ENCODE results near the gene GLI3.

GLI3 gene

GRCh38 chr7:42071372-42072261 lies 165.4 kb downstream of the GLI3 start:
- DNase-seq: no peak

- DNase-seq: no peak
Measured at GRCh38 chr7:42070068-42070467, 166.9 kb downstream of the GLI3 start.

- no peak for DNase-seq
Measured at GRCh38 chr7:42069590-42069989, 167.4 kb downstream of the GLI3 start.

- no peak for DNase-seq
Measured at GRCh38 chr7:42068554-42069280, 168.3 kb downstream of the GLI3 start.

- DNase-seq: no peak
Measured at GRCh38 chr7:42065942-42066341, 171.1 kb downstream of the GLI3 start.

GRCh38 chr7:42065015-42065414 lies 172.0 kb downstream of the GLI3 start:
- no peak for DNase-seq

- DNase-seq: no peak
Measured at GRCh38 chr7:42064534-42064933, 172.5 kb downstream of the GLI3 start.

- no peak for DNase-seq
Measured at GRCh38 chr7:42059275-42059674, 177.7 kb downstream of the GLI3 start.

GRCh38 chr7:42057331-42057730 lies 179.7 kb downstream of the GLI3 start:
- no peak for DNase-seq

- no peak for DNase-seq
Measured at GRCh38 chr7:42055171-42055570, 181.8 kb downstream of the GLI3 start.

- DNase-seq: no peak
Measured at GRCh38 chr7:42053834-42054233, 183.2 kb downstream of the GLI3 start.

GRCh38 chr7:42049761-42050160 lies 187.2 kb downstream of the GLI3 start:
- no peak for DNase-seq

GRCh38 chr7:42046483-42046882 lies 190.5 kb downstream of the GLI3 start:
- no peak for DNase-seq

- no peak for DNase-seq
Measured at GRCh38 chr7:42045961-42046360, 191.0 kb downstream of the GLI3 start.

GRCh38 chr7:42039921-42040320 lies 197.1 kb downstream of the GLI3 start:
- no peak for DNase-seq

- DNase-seq: no peak
Measured at GRCh38 chr7:42035210-42035609, 201.8 kb downstream of the GLI3 start.

- DNase-seq: no peak
Measured at GRCh38 chr7:42033480-42033879, 203.5 kb downstream of the GLI3 start.

- no peak for DNase-seq
Measured at GRCh38 chr7:42029405-42029804, 207.6 kb downstream of the GLI3 start.

GRCh38 chr7:42027521-42027920 lies 209.5 kb downstream of the GLI3 start:
- DNase-seq: no peak

GRCh38 chr7:42026622-42027197 lies 210.3 kb downstream of the GLI3 start:
- no peak for DNase-seq

GRCh38 chr7:42025635-42026375 lies 211.2 kb downstream of the GLI3 start:
- no peak for DNase-seq

- DNase-seq: no peak
Measured at GRCh38 chr7:42024537-42024936, 212.5 kb downstream of the GLI3 start.

GRCh38 chr7:42023262-42023661 lies 213.7 kb downstream of the GLI3 start:
- no peak for DNase-seq

Data from NCI-H1436 (cell line).